Measurements from ENCODE around the gene MUC5B.

DNA sequence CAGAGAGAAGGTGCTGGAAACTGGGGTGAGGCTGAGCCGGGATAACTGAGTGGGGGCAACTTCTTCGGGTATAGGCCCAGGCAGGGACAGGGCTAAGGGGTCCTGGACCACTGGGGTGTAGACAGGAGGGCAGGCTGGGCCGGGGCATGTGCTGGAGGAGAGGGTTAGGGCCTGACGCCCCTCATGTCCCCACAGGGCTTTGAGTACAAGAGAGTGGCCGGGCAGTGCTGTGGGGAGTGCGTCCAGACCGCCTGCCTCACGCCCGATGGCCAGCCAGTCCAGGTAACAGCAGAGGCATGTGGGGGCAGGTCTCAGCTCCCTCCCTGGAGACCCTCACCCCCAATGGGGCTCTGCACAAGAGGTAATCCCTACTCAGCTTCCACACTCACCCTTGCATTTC, 36.7 kb downstream of the MUC5B start:
- TF ChIP-seq CTCF (IDR thresholded peaks at IDR 0.05) (no peak), POLR2A (IDR thresholded peaks at IDR 0.05) (no peak)

Measured in prostate gland (tissue), 2 donors.